Hepatocyte (in vitro differentiated cells): Measurements from ENCODE around the gene ATP5PB. TPM values are rescaled to one million over a fixed set of nuclear protein-coding genes. Genes with fewer than 3 reads are reported as not detected.
A peak's percentile ranks its signal among the peaks of the same experiment; 100 is the strongest.

Experiments
- DNase-seq: peaks from one replicate; pipeline ENCODE4 v3.0.0-alpha.2; 2016; ENCODE audit warnings: low spot score
- H2AFZ ChIP-seq: fragments of 200-600 bp; sonication (generic); 2 replicates; pipeline ENCODE4 v1.6.0; 2016; ENCODE audit warnings: antibody characterized with exemption, mild to moderate bottlenecking
- H3K27ac ChIP-seq: fragments of 200-600 bp; sonication (generic); 2 replicates; pipeline ENCODE4 v1.5.1; 2016; ENCODE audit warnings: mild to moderate bottlenecking
- H3K27me3 ChIP-seq: fragments of 200-600 bp; sonication (generic); 2 replicates; pipeline ENCODE4 v1.6.1; 2016
- H3K36me3 ChIP-seq: fragments of 200-600 bp; sonication (generic); replicated peaks from 2 replicates; pipeline ENCODE4 v1.5.1; 2016; ENCODE audit warnings: low read depth; ENCODE audit not compliant: insufficient read depth
- H3K4me1 ChIP-seq: fragments of 200-600 bp; sonication (generic); 2 replicates; pipeline ENCODE4 v1.5.1; 2016; ENCODE audit warnings: mild to moderate bottlenecking, moderate library complexity; ENCODE audit not compliant: insufficient read depth
- H3K4me2 ChIP-seq: fragments of 200-600 bp; sonication (generic); 2 replicates; pipeline ENCODE4 v1.6.0; 2016
- H3K4me3 ChIP-seq: fragments of 200-600 bp; sonication (generic); 2 replicates; pipeline ENCODE4 v1.5.1; 2016; ENCODE audit warnings: mild to moderate bottlenecking
- H3K79me2 ChIP-seq: fragments of 200-600 bp; sonication (generic); 2 replicates; pipeline ENCODE4 v1.6.0; 2017; ENCODE audit warnings: mild to moderate bottlenecking
- H3K9me2 ChIP-seq: fragments of 200-600 bp; sonication (generic); replicated peaks from 2 replicates; pipeline ENCODE4 v1.6.0; 2017; ENCODE audit warnings: mild to moderate bottlenecking; ENCODE audit not compliant: insufficient read depth
- H3K9me3 ChIP-seq: fragments of 200-600 bp; sonication (generic); 2 replicates; pipeline ENCODE4 v1.5.1; 2016; ENCODE audit warnings: low read depth, mild to moderate bottlenecking
- H4K20me1 ChIP-seq: fragments of 200-600 bp; sonication (generic); 2 replicates; pipeline ENCODE4 v1.6.0; 2016; ENCODE audit warnings: mild to moderate bottlenecking; ENCODE audit not compliant: insufficient read depth, poor library complexity, severe bottlenecking
- CTCF ChIP-seq: fragments of 200-600 bp; sonication (generic); IDR thresholded peaks from 2 replicates; pipeline ENCODE4 v1.5.1; 2016; ENCODE audit warnings: antibody characterized with exemption, mild to moderate bottlenecking; ENCODE audit not compliant: poor library complexity
- EZH2 ChIP-seq: fragments of 200-600 bp; sonication (generic); IDR thresholded peaks from 2 replicates; pipeline ENCODE4 v1.6.1; 2016; ENCODE audit warnings: antibody characterized with exemption, mild to moderate bottlenecking, borderline replicate concordance
- EZH2phosphoT487 ChIP-seq: fragments of 200-600 bp; sonication (generic); IDR thresholded peaks from one replicate; pipeline ENCODE4 v1.6.1; 2018; ENCODE audit warnings: antibody characterized with exemption, mild to moderate bottlenecking, low read depth, moderate library complexity; ENCODE audit not compliant: unreplicated experiment, severe bottlenecking
- WGBS: methylation state at CpG from one replicate; pipeline ENCODE4 v1.1.6; 2016; ENCODE audit warnings: low lambda C conversion rate; ENCODE audit errors: missing lambda C conversion rate; 5-methylcytosine and 5-hydroxymethylcytosine counted together
- polyA plus RNA-seq: library from polyadenylated mRNA; unstranded; fragments of >200 nt; fragmentation: Nextera tagmentation; extraction: Ambion mirVana; gene quantifications from 2 replicates; pipeline ENCODE4 v1.2.1, GENCODE V29; 2016
- total RNA-seq: library from RNA; depleted of rRNA; stranded (reverse); fragments of >200 nt; gene quantifications from 2 replicates; pipeline ENCODE4 v1.2.3, GENCODE V29; 2014

The ATP5PB gene
- total and polyA plus RNA-seq, 2 experiments from 2014 or later, result 309 to 320 TPM

GRCh38 chr1:111436726-111437125 is 12.5 kb upstream of the ATP5PB start:
- Histone ChIP-seq H3K4me1 (no peaks in the 10 kb centered on the region), H4K20me1 (no peaks in the 10 kb centered on the region), H3K27ac (no peak overlapping the region), H2AFZ (no peak overlapping the region), H3K9me3 (no peaks in the 10 kb centered on the region), H3K36me3 (no peaks in the 10 kb centered on the region), H3K27me3 (no peaks in the 10 kb centered on the region), H3K9me2 (no peaks in the 10 kb centered on the region), H3K4me3 (no peak overlapping the region), H3K4me2 (no peak overlapping the region), H3K79me2 (no peaks in the 10 kb centered on the region)
- no peak for DNase-seq
- WGBS, result 68% methylated on average over 3 of the region's 3 CpGs
- TF ChIP-seq EZH2phosphoT487 (no peak), CTCF (no peak), EZH2 (no peak)

- Histone ChIP-seq H3K4me2 (no peak overlapping the region), H3K9me2 (no peaks in the 10 kb centered on the region), H3K4me3 (no peak overlapping the region), H3K27me3 (no peaks in the 10 kb centered on the region), H3K27ac (no peak overlapping the region), H3K79me2 (peaks cover 3% of the 10 kb centered on the region), H3K4me1 (no peaks in the 10 kb centered on the region), H3K9me3 (no peaks in the 10 kb centered on the region), H4K20me1 (no peaks in the 10 kb centered on the region), H2AFZ (no peak overlapping the region), H3K36me3 (no peaks in the 10 kb centered on the region)
- WGBS, result 96% methylated on average over 3 of the region's 3 CpGs
- no peak for TF ChIP-seq EZH2
- TF ChIP-seq EZH2phosphoT487, result no peak
- no peak for TF ChIP-seq CTCF
- no peak for DNase-seq
Measured at GRCh38 chr1:111439461-111440351, 9.6 kb upstream of the ATP5PB start.

- no peaks in the 10 kb centered on the region for H3K36me3 ChIP-seq
- no peaks in the 10 kb centered on the region for H3K9me3 ChIP-seq
- TF ChIP-seq EZH2phosphoT487, result no peak
- no peak for TF ChIP-seq EZH2
- peak; percentile 45 for TF ChIP-seq CTCF
- H3K4me2 ChIP-seq, result no peak overlapping the region
- no peak overlapping the region for H3K4me3 ChIP-seq
- H3K79me2 ChIP-seq, result peaks cover 18% of the 10 kb centered on the region
- no peaks in the 10 kb centered on the region for H3K9me2 ChIP-seq
- DNase-seq, result peak; percentile 43
- H3K4me1 ChIP-seq, result peaks cover 5% of the 10 kb centered on the region
- H2AFZ ChIP-seq, result no peak overlapping the region
- no peaks in the 10 kb centered on the region for H4K20me1 ChIP-seq
- no peak overlapping the region for H3K27ac ChIP-seq
- H3K27me3 ChIP-seq, result no peaks in the 10 kb centered on the region
- WGBS, result 69% methylated on average over 9 of the region's 9 CpGs
Measured at GRCh38 chr1:111441573-111442192, 7.6 kb upstream of the ATP5PB start.
